RWPE2 (cell line): ENCODE results near the gene INPP5B.
A peak's percentile ranks its signal among the peaks of the same experiment; 100 is the strongest.
"Not testable (repeated sequence)": the region's sequence is repeated elsewhere in the genome, so short reads cannot be mapped to it uniquely, and the experiment has no call there.

Experiments used
- ATAC-seq: fragments of 200-7000 bp; cut with Tn5 transposase; 3 replicates; pipeline ENCODE4 v1.9.1; 2021; ENCODE audit warnings: low read depth
- DNase-seq: peaks from one replicate; pipeline ENCODE4 v3.0.0-alpha.2; 2020; ENCODE audit warnings: low spot score
- H3K27ac ChIP-seq: fragments of 450-650 bp; 2 replicates; pipeline ENCODE4 v1.5.1; 2017; ENCODE audit warnings: mild to moderate bottlenecking; ENCODE audit not compliant: poor library complexity, severe bottlenecking
- H3K27me3 ChIP-seq: fragments of 250-450 bp; sonication (Bioruptor Pico); 2 replicates; pipeline ENCODE4 v1.5.1; 2021; ENCODE audit warnings: mild to moderate bottlenecking, moderate library complexity; ENCODE audit not compliant: insufficient read depth, poor library complexity, severe bottlenecking
- H3K36me3 ChIP-seq: fragments of 250-450 bp; sonication (Bioruptor Pico); 2 replicates; pipeline ENCODE4 v1.5.1; 2020; ENCODE audit warnings: low read depth, mild to moderate bottlenecking, moderate library complexity
- H3K4me1 ChIP-seq: fragments of 250-450 bp; sonication (Bioruptor Pico); 2 replicates; pipeline ENCODE4 v1.5.1; 2021; ENCODE audit warnings: mild to moderate bottlenecking, moderate library complexity; ENCODE audit not compliant: insufficient read depth, poor library complexity, severe bottlenecking
- H3K4me3 ChIP-seq: fragments of 250-450 bp; sonication (Bioruptor Pico); 2 replicates; pipeline ENCODE4 v1.5.1; 2021; ENCODE audit warnings: mild to moderate bottlenecking, moderate library complexity; ENCODE audit not compliant: severe bottlenecking
- H3K9me3 ChIP-seq: fragments of 250-450 bp; sonication (Bioruptor Pico); 2 replicates; pipeline ENCODE4 v1.5.1; 2021; ENCODE audit warnings: mild to moderate bottlenecking, moderate library complexity; ENCODE audit not compliant: severe bottlenecking
- CTCF ChIP-seq: fragments of 450-650 bp; IDR thresholded peaks from one replicate; pipeline ENCODE4 v1.5.1; 2017; ENCODE audit warnings: mild to moderate bottlenecking, moderate library complexity; ENCODE audit not compliant: poor library complexity, severe bottlenecking

INPP5B gene

DNA sequence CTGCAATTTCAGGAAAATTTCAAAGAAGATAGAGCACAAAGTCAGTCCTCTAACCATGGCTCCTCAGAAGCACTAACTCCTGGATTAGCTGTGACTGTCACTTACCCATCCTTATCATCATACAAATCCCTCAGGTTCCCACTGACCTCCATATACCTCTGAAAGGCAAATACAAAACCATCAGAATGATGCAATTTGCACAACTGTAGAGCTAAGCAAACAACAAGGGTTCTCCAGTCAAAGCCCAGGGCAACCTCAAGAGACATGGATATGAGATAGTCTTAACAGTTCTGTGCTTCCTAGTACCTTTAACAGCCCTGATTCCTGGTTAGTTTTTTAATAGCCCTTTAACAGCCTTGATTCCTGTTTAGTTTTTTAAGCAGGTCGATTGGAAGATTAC is 40.8 kb upstream of the INPP5B start:
- ATAC-seq (no peak), DNase-seq (no peak)
- no peaks in the 10 kb centered on the region for H3K27me3 ChIP-seq
- TF ChIP-seq CTCF = no peak
- H3K27ac ChIP-seq = no peak overlapping the region
- peaks cover 61% of the 10 kb centered on the region for H3K36me3 ChIP-seq
- no peaks in the 10 kb centered on the region for H3K9me3 ChIP-seq
- no peak overlapping the region for H3K4me3 ChIP-seq
- H3K4me1 ChIP-seq = peaks cover 5% of the 10 kb centered on the region

DNA sequence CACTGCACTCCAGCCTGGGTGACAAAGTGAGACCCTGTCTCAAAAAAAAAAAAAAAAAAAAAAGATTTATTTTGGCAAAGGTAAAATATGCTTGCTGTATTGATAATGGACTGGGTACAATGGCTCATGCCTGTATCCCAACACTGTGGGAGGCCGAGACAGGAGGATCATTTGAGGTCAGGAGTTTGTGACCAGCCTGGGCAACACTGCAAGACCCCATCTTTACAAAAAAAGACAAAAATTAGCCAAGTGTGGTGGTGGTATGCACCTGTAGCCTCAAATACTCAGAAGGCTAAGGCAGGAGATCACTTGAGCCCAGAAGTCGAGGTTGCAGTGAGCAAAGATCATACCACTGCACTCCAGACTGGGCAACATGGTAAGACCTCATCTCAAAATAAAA is 36.7 kb upstream of the INPP5B start:
- H3K27me3 ChIP-seq = no peaks in the 10 kb centered on the region
- no peak for TF ChIP-seq CTCF
- H3K4me1 ChIP-seq = peaks cover 2% of the 10 kb centered on the region
- no peak overlapping the region for H3K4me3 ChIP-seq
- peaks cover 99% of the 10 kb centered on the region for H3K36me3 ChIP-seq
- H3K9me3 ChIP-seq = no peaks in the 10 kb centered on the region
- H3K27ac ChIP-seq = no peak overlapping the region
- DNase-seq (no peak), ATAC-seq (no peak)

DNA sequence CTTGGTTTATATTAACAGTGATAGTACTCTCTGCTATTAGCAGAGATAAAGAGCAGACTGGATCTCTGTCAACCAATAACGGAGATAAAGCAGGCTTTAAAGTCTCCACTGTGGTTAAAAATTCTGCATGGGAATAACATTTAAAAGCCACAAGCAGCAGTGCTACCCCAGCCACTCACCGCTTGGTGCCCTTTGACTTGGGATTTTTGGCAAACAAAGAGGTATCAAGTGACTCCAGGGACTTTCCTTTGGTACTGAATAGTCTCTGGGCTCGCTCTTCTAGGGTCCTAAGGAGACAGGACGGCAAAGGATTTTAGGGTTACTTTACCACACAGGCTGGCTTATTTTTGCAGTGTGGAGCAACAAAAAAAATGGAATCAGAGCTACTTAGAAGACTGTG is 31.7 kb upstream of the INPP5B start:
- H3K27me3 ChIP-seq = no peaks in the 10 kb centered on the region
- no peak for DNase-seq
- no peak overlapping the region for H3K4me3 ChIP-seq
- no peak overlapping the region for H3K27ac ChIP-seq
- no peaks in the 10 kb centered on the region for H3K9me3 ChIP-seq
- no peaks in the 10 kb centered on the region for H3K4me1 ChIP-seq
- TF ChIP-seq CTCF = no peak
- H3K36me3 ChIP-seq = peaks cover 99% of the 10 kb centered on the region
- ATAC-seq = no peak

DNA sequence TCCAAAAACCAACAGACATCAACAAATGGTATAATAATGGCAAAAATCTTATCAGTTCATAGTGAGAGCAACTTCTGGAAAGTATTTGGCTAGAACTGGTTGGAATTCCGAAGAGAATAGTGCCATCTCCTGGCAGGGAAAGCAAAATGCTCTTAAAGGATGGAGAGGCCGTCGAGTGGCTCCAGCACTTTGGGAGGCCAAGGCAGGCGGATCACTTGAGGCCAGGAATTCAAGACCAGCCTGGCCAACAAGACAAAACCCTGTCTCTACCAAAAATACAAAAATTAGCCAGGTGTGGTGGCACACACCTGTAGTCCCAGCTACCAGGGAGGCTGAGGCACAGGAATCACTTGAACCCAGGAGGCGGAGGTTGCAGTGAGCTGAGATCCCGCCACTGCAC is 28.2 kb upstream of the INPP5B start:
- not testable (repeated sequence) for H3K9me3 ChIP-seq, H3K27me3 ChIP-seq, H3K4me3 ChIP-seq, H3K4me1 ChIP-seq, DNase-seq, H3K27ac ChIP-seq
- peak; percentile 78 for TF ChIP-seq CTCF
- peak; percentile 64; the same call in 2 of the 3 replicates for ATAC-seq
- peaks cover 94% of the 10 kb centered on the region for H3K36me3 ChIP-seq

DNA sequence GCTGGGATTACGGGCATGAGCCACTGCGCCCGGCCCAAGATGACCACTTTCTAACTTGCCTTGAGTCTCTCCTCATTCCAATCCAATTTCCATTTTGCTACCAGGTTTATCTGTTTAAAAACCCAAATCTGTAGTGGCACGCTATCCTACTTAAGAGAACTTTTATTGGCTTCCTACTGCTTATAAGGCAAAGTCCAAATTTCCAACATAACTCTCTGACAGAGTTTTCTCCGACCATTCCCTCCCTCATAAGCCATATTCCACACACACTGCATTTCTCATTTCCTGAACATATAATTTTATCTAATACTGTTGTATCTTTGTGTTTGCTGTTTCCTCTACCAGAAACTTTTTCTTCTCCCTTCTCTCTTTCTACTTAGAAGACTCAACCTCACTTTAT is 27.7 kb upstream of the INPP5B start:
- Histone ChIP-seq H3K9me3 (no peaks in the 10 kb centered on the region), H3K27me3 (no peaks in the 10 kb centered on the region), H3K27ac (no peak overlapping the region), H3K36me3 (peaks cover 92% of the 10 kb centered on the region), H3K4me3 (no peak overlapping the region), H3K4me1 (no peaks in the 10 kb centered on the region)
- ATAC-seq (no peak), DNase-seq (no peak)
- no peak for TF ChIP-seq CTCF

DNA sequence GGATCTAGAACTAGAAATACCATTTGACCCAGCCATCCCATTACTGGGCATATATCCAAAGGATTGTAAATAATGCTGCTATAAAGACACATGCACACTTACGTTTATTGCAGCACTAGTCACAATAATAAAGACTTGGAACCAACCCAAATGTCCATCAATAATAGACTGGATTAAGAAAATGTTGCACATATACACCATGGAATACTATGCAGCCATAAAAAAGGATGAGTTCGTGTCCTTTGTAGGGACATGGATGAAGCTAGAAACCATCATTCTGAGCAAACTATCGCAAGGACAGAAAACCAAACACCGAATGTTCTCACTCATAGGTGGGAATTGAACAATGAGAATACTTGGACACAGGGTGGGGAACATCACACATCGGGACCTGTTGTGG is 26.8 kb upstream of the INPP5B start:
- not testable (repeated sequence) for ATAC-seq
- peaks cover 92% of the 10 kb centered on the region for H3K36me3 ChIP-seq

More for the DNA sequence above, 26.8 kb upstream of the INPP5B start:
- H3K27ac ChIP-seq, DNase-seq, H3K4me1 ChIP-seq, H3K4me3 ChIP-seq, H3K27me3 ChIP-seq, H3K9me3 ChIP-seq: not testable (repeated sequence)
